ENCODE data around the gene PADI1.

The PADI1 gene

GRCh38 chr1:17274186-17275170 lies 69.5 kb downstream of the PADI1 start:
- DNase-seq (ENCODE audit: low spot score), result peak; percentile 18

GRCh38 chr1:17276568-17276967 lies 71.6 kb downstream of the PADI1 start:
- DNase-seq (ENCODE audit: low spot score), result no peak

- DNase-seq (ENCODE audit: low spot score), result no peak
These were observed 72.7 kb downstream of the PADI1 start for GRCh38 chr1:17277511-17278159.

- no peak for DNase-seq (ENCODE audit: low spot score)
These were observed 74.3 kb downstream of the PADI1 start for GRCh38 chr1:17278996-17279830.

- no peak for DNase-seq (ENCODE audit: low spot score)
These were observed 75.5 kb downstream of the PADI1 start for GRCh38 chr1:17280436-17280835.

- no peak for DNase-seq (ENCODE audit: low spot score)
These were observed 76.0 kb downstream of the PADI1 start for GRCh38 chr1:17280894-17281293.

GRCh38 chr1:17281775-17282181 lies 76.8 kb downstream of the PADI1 start:
- no peak for DNase-seq (ENCODE audit: low spot score)

- no peak for DNase-seq (ENCODE audit: low spot score)
These were observed 77.9 kb downstream of the PADI1 start for GRCh38 chr1:17282836-17283235.

GRCh38 chr1:17286646-17287045 lies 81.7 kb downstream of the PADI1 start:
- DNase-seq (ENCODE audit: low spot score), result no peak

GRCh38 chr1:17287130-17287776 lies 82.3 kb downstream of the PADI1 start:
- DNase-seq (ENCODE audit: low spot score), result no peak

- DNase-seq (ENCODE audit: low spot score), result no peak
These were observed 84.8 kb downstream of the PADI1 start for GRCh38 chr1:17289721-17290120.

GRCh38 chr1:17290553-17290952 lies 85.6 kb downstream of the PADI1 start:
- DNase-seq (ENCODE audit: low spot score), result no peak

- no peak for DNase-seq (ENCODE audit: low spot score)
These were observed 87.6 kb downstream of the PADI1 start for GRCh38 chr1:17292299-17293160.

GRCh38 chr1:17293681-17294425 lies 88.9 kb downstream of the PADI1 start:
- DNase-seq (ENCODE audit: low spot score), result no peak

GRCh38 chr1:17295292-17295691 lies 90.4 kb downstream of the PADI1 start:
- DNase-seq (ENCODE audit: low spot score), result no peak

Data from RKO (cell line).